GM12878 (cell line): ENCODE measurements around the gene MGARP.
"Not testable (repeated sequence)": the region's sequence is repeated elsewhere in the genome, so short reads cannot be mapped to it uniquely, and the experiment has no call there.

Experiments
- CBFB ChIP-seq: IDR thresholded peaks from 2 replicates; pipeline ENCODE4 v1.6.1; 2016; ENCODE audit warnings: antibody characterized with exemption, low read depth
- CREB1 ChIP-seq: IDR thresholded peaks from 2 replicates; pipeline ENCODE4 v1.6.1; 2012; ENCODE audit warnings: low read depth, mild to moderate bottlenecking, inconsistent platforms
- E2F4 ChIP-seq: IDR thresholded peaks from 2 replicates; pipeline ENCODE4 v1.6.1; 2012; ENCODE audit warnings: low read depth, low read length, improper control_type of control experiment
- LARP7 ChIP-seq: fragments of 450-650 bp; IDR thresholded peaks from 2 replicates; pipeline ENCODE4 v1.6.1; 2017; ENCODE audit warnings: mild to moderate bottlenecking
- NFYA ChIP-seq: IDR thresholded peaks from 2 replicates; pipeline ENCODE4 v1.6.1; 2011; ENCODE audit warnings: low read depth, mild to moderate bottlenecking, low read length, improper control_type of control experiment, borderline replicate concordance
- PBX3 ChIP-seq: IDR thresholded peaks from 2 replicates; pipeline ENCODE4 v1.6.1; 2011; ENCODE audit warnings: mild to moderate bottlenecking, low read depth, low read length, moderate library complexity; ENCODE audit not compliant: insufficient replicate concordance
- POLR2AphosphoS2 ChIP-seq: IDR thresholded peaks from 2 replicates; pipeline ENCODE4 v1.6.1; 2011; ENCODE audit warnings: low read depth, mild to moderate bottlenecking, low read length, improper control_type of control experiment, moderate library complexity
- TF ChIP-seq, protein P1 (sequence below): IDR thresholded peaks from 2 replicates; pipeline ENCODE4 v1.6.1; 2011; ENCODE audit warnings: low read depth, low read length, improper control_type of control experiment, borderline replicate concordance

DNA sequence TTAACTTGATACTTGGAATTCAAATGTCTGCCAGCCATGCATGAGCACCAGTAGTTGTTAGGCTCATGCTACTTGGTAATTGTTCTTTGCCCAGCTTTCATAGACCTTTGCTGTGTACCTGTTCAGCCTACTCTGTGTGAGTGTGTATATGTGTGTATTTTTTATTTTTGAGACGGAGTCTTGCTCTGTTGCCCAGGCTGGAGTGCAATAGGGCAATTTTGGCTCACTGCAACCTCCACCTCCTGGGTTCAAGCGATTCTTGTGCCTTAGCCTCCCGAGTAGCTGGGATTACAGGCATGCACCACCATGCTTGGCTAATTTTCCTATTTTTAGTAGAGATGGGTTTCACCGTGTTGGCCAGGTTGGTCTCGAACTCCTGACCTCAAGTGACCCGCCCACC lies 42.5 kb upstream of the MGARP start:
- not testable (repeated sequence) for TF ChIP-seq POLR2AphosphoS2, CREB1, PBX3, LARP7, CBFB, E2F4, NFYA
- TF ChIP-seq, protein P1, sequence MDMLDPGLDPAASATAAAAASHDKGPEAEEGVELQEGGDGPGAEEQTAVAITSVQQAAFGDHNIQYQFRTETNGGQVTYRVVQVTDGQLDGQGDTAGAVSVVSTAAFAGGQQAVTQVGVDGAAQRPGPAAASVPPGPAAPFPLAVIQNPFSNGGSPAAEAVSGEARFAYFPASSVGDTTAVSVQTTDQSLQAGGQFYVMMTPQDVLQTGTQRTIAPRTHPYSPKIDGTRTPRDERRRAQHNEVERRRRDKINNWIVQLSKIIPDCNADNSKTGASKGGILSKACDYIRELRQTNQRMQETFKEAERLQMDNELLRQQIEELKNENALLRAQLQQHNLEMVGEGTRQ: not testable (repeated sequence)
